ENCODE measurements around the gene SELENOV.
A peak's percentile ranks its signal among the peaks of the same experiment; 100 is the strongest.

SELENOV gene

GRCh38 chr19:39502640-39503417, 12.1 kb upstream of the SELENOV start:
- Histone ChIP-seq H2BK15ac (ENCODE audit: low read depth, poor library complexity, severe bottlenecking) (no peak overlapping the region), H2AK5ac (ENCODE audit: low read length, severe bottlenecking) (no peak overlapping the region), H3K79me1 (replicated peaks; ENCODE audit: low read length, poor library complexity, severe bottlenecking) (no peaks in the 10 kb centered on the region), H3K14ac (ENCODE audit: low read length in 2 of 2) (no peak overlapping the region), H3K23ac (ENCODE audit: low read length in 2 of 2) (no peak overlapping the region), H4K8ac (ENCODE audit: low read length) (peak overlapping the region; percentile 21), H2BK120ac (ENCODE audit: low read depth, low read length) (no peak overlapping the region), H2AFZ (ENCODE audit: low read depth, low read length) (no peak overlapping the region), H3K4me1 (ENCODE audit: control insufficient read depth, insufficient read depth, low read depth, low read length) (peaks cover 31% of the 10 kb centered on the region), H3K9ac (ENCODE audit: low read length) (no peak overlapping the region), H2BK5ac (ENCODE audit: low read depth, low read length, poor library complexity, severe bottlenecking) (no peak overlapping the region), H3K4me2 (ENCODE audit: low read length, poor library complexity, severe bottlenecking) (no peak overlapping the region), H3K9me3 (ENCODE audit: control insufficient read depth, low read length) (no peaks in the 10 kb centered on the region), H2BK12ac (ENCODE audit: low read length in 2 of 2) (no peak overlapping the region), H4K91ac (ENCODE audit: low read length) (no peak overlapping the region), H3K18ac (ENCODE audit: low read depth in 1 of 2, low read length in 2 of 2) (no peak overlapping the region), H3K4me3 (ENCODE audit: insufficient read depth in 1 of 2, low read depth in 1 of 2, low read length in 2 of 2) (no peak overlapping the region), H3K4ac (ENCODE audit: low read depth in 1 of 2, low read length in 2 of 2) (no peak overlapping the region), H3K36me3 (ENCODE audit: control insufficient read depth in 1 of 2, insufficient read depth in 2 of 2, low read depth in 1 of 2, low read length in 2 of 2) (no peaks in the 10 kb centered on the region), H3K27ac (ENCODE audit: low read length, poor library complexity, severe bottlenecking) (no peak overlapping the region), H3K27me3 (ENCODE audit: control insufficient read depth in 1 of 2, insufficient read depth in 1 of 2, low read length in 2 of 2) (peaks cover 66 to 80% of the 10 kb centered on the region in 2 experiments)
- WGBS, result 33% methylated on average over 43 of the region's 69 CpGs
- DNase-seq, result peak; percentile 53

GRCh38 chr19:39506598-39506943, 8.4 kb upstream of the SELENOV start:
- Histone ChIP-seq H3K36me3 (ENCODE audit: control insufficient read depth in 1 of 2, insufficient read depth in 2 of 2, low read depth in 1 of 2, low read length in 2 of 2) (no peaks in the 10 kb centered on the region), H3K4me1 (ENCODE audit: control insufficient read depth, insufficient read depth, low read depth, low read length) (peaks cover 16% of the 10 kb centered on the region), H4K8ac (ENCODE audit: low read length) (peak overlapping the region; percentile 35), H3K4ac (ENCODE audit: low read depth in 1 of 2, low read length in 2 of 2) (no peak overlapping the region), H3K4me3 (ENCODE audit: insufficient read depth in 1 of 2, low read depth in 1 of 2, low read length in 2 of 2) (peak overlapping the region; percentile 68 to 79), H2AK5ac (ENCODE audit: low read length, severe bottlenecking) (no peak overlapping the region), H3K18ac (ENCODE audit: low read depth in 1 of 2, low read length in 2 of 2) (peak overlapping the region in 1 of 2 experiments; percentile 49), H3K23ac (ENCODE audit: low read length in 2 of 2) (peak overlapping the region in 1 of 2 experiments; percentile 84), H2BK5ac (ENCODE audit: low read depth, low read length, poor library complexity, severe bottlenecking) (no peak overlapping the region), H3K27me3 (ENCODE audit: control insufficient read depth in 1 of 2, insufficient read depth in 1 of 2, low read length in 2 of 2) (peaks cover 43 to 62% of the 10 kb centered on the region in 2 experiments), H2BK120ac (ENCODE audit: low read depth, low read length) (no peak overlapping the region), H2BK12ac (ENCODE audit: low read length in 2 of 2) (no peak overlapping the region), H4K91ac (ENCODE audit: low read length) (no peak overlapping the region), H3K9me3 (ENCODE audit: control insufficient read depth, low read length) (no peaks in the 10 kb centered on the region), H2AFZ (ENCODE audit: low read depth, low read length) (peak overlapping the region; percentile 94), H3K27ac (ENCODE audit: low read length, poor library complexity, severe bottlenecking) (no peak overlapping the region), H3K4me2 (ENCODE audit: low read length, poor library complexity, severe bottlenecking) (peak overlapping the region; percentile 87), H3K14ac (ENCODE audit: low read length in 2 of 2) (no peak overlapping the region), H2BK15ac (ENCODE audit: low read depth, poor library complexity, severe bottlenecking) (no peak overlapping the region), H3K9ac (ENCODE audit: low read length) (no peak overlapping the region), H3K79me1 (replicated peaks; ENCODE audit: low read length, poor library complexity, severe bottlenecking) (no peaks in the 10 kb centered on the region)
- no peak for DNase-seq
- 67% methylated on average over 7 of the region's 7 CpGs for WGBS

- Histone ChIP-seq H3K9me3 (ENCODE audit: control insufficient read depth, low read length) (no peaks in the 10 kb centered on the region), H3K79me1 (replicated peaks; ENCODE audit: low read length, poor library complexity, severe bottlenecking) (no peaks in the 10 kb centered on the region), H3K4me3 (ENCODE audit: insufficient read depth in 1 of 2, low read depth in 1 of 2, low read length in 2 of 2) (peak overlapping the region; percentile 68 to 79), H2BK120ac (ENCODE audit: low read depth, low read length) (no peak overlapping the region), H3K18ac (ENCODE audit: low read depth in 1 of 2, low read length in 2 of 2) (peak overlapping the region in 1 of 2 experiments; percentile 65), H4K91ac (ENCODE audit: low read length) (no peak overlapping the region), H2AFZ (ENCODE audit: low read depth, low read length) (peak overlapping the region; percentile 94), H3K36me3 (ENCODE audit: control insufficient read depth in 1 of 2, insufficient read depth in 2 of 2, low read depth in 1 of 2, low read length in 2 of 2) (no peaks in the 10 kb centered on the region), H3K4me1 (ENCODE audit: control insufficient read depth, insufficient read depth, low read depth, low read length) (peaks cover 16% of the 10 kb centered on the region), H3K23ac (ENCODE audit: low read length in 2 of 2) (peak overlapping the region in 1 of 2 experiments; percentile 5), H4K8ac (ENCODE audit: low read length) (peak overlapping the region; percentile 94), H3K4me2 (ENCODE audit: low read length, poor library complexity, severe bottlenecking) (peak overlapping the region; percentile 87), H3K14ac (ENCODE audit: low read length in 2 of 2) (no peak overlapping the region), H3K27me3 (ENCODE audit: control insufficient read depth in 1 of 2, insufficient read depth in 1 of 2, low read length in 2 of 2) (peaks cover 43 to 64% of the 10 kb centered on the region in 2 experiments), H2BK12ac (ENCODE audit: low read length in 2 of 2) (no peak overlapping the region), H3K9ac (ENCODE audit: low read length) (peak overlapping the region; percentile 45), H2AK5ac (ENCODE audit: low read length, severe bottlenecking) (no peak overlapping the region), H3K27ac (ENCODE audit: low read length, poor library complexity, severe bottlenecking) (no peak overlapping the region), H2BK5ac (ENCODE audit: low read depth, low read length, poor library complexity, severe bottlenecking) (no peak overlapping the region), H3K4ac (ENCODE audit: low read depth in 1 of 2, low read length in 2 of 2) (no peak overlapping the region), H2BK15ac (ENCODE audit: low read depth, poor library complexity, severe bottlenecking) (peak overlapping the region; percentile 19)
- peak; percentile 63 for DNase-seq
- 5% methylated on average over 71 of the region's 96 CpGs for whole genome bisulfite sequencing
Observed at GRCh38 chr19:39506944-39507714, 7.8 kb upstream of the SELENOV start.

- Histone ChIP-seq H3K4me1 (ENCODE audit: control insufficient read depth, insufficient read depth, low read depth, low read length) (peaks cover 13% of the 10 kb centered on the region), H3K9me3 (ENCODE audit: control insufficient read depth, low read length) (no peaks in the 10 kb centered on the region), H4K8ac (ENCODE audit: low read length) (no peak overlapping the region), H3K23ac (ENCODE audit: low read length in 2 of 2) (peak overlapping the region in 1 of 2 experiments; percentile 5), H4K91ac (ENCODE audit: low read length) (no peak overlapping the region), H3K18ac (ENCODE audit: low read depth in 1 of 2, low read length in 2 of 2) (no peak overlapping the region), H3K27me3 (ENCODE audit: control insufficient read depth in 1 of 2, insufficient read depth in 1 of 2, low read length in 2 of 2) (peaks cover 49 to 71% of the 10 kb centered on the region in 2 experiments), H3K14ac (ENCODE audit: low read length in 2 of 2) (no peak overlapping the region), H3K79me1 (replicated peaks; ENCODE audit: low read length, poor library complexity, severe bottlenecking) (no peaks in the 10 kb centered on the region), H3K36me3 (ENCODE audit: control insufficient read depth in 1 of 2, insufficient read depth in 2 of 2, low read depth in 1 of 2, low read length in 2 of 2) (no peaks in the 10 kb centered on the region), H2AFZ (ENCODE audit: low read depth, low read length) (no peak overlapping the region), H2BK120ac (ENCODE audit: low read depth, low read length) (no peak overlapping the region), H2BK5ac (ENCODE audit: low read depth, low read length, poor library complexity, severe bottlenecking) (no peak overlapping the region), H3K27ac (ENCODE audit: low read length, poor library complexity, severe bottlenecking) (no peak overlapping the region), H3K4me3 (ENCODE audit: insufficient read depth in 1 of 2, low read depth in 1 of 2, low read length in 2 of 2) (peak overlapping the region; percentile 68 to 79), H3K4me2 (ENCODE audit: low read length, poor library complexity, severe bottlenecking) (peak overlapping the region; percentile 87), H2BK12ac (ENCODE audit: low read length in 2 of 2) (no peak overlapping the region), H3K9ac (ENCODE audit: low read length) (peak overlapping the region; percentile 45), H2BK15ac (ENCODE audit: low read depth, poor library complexity, severe bottlenecking) (no peak overlapping the region), H2AK5ac (ENCODE audit: low read length, severe bottlenecking) (no peak overlapping the region), H3K4ac (ENCODE audit: low read depth in 1 of 2, low read length in 2 of 2) (no peak overlapping the region)
- WGBS, result 57% methylated on average over 20 of the region's 24 CpGs
- DNase-seq, result no peak
Observed at GRCh38 chr19:39507715-39508364, 7.1 kb upstream of the SELENOV start.
